WTC11 (cell line): ENCODE data around the gene CORO2B. TPM values are rescaled to one million over a fixed set of nuclear protein-coding genes. Genes with fewer than 3 reads are reported as not detected.

Experiments used
- ATAC-seq: fragments of 200-7000 bp; cut with Tn5 transposase; 2 replicates; pipeline ENCODE4 v1.10.0; 2021; ENCODE audit warnings: mild to moderate bottlenecking, moderate library complexity
- CTCF ChIA-PET: fragments of 300-600 bp; sonication (Branson Sonifier 250); formaldehyde crosslinking; loops from one replicate; lab custom pipeline; 2021; ENCODE audit warnings: antibody characterized with exemption; lab: Charles Lee
- POLR2A ChIA-PET: fragments of 350-600 bp; sonication (Branson Sonifier 250); formaldehyde crosslinking; loops from one replicate; lab custom pipeline; 2021; ENCODE audit warnings: antibody characterized with exemption; lab: Charles Lee
- DNase-seq: peaks from one replicate; pipeline ENCODE4 v3.0.0; 2021; ENCODE audit warnings: low spot score
- H3K27ac Mint-ChIP-seq: 2 replicates; pipeline ENCODE4 v1.8.0; 2021; ENCODE audit warnings: mixed read lengths
- H3K27me3 Mint-ChIP-seq: 2 replicates; pipeline ENCODE4 v1.8.0; 2021; ENCODE audit warnings: low read depth, mild to moderate bottlenecking, moderate library complexity, mixed read lengths
- H3K36me3 Mint-ChIP-seq: 2 replicates; pipeline ENCODE4 v1.8.0; 2021; ENCODE audit warnings: mixed read lengths
- H3K4me1 Mint-ChIP-seq: 2 replicates; pipeline ENCODE4 v1.8.0; 2022; ENCODE audit warnings: mixed read lengths
- H3K4me3 Mint-ChIP-seq: 2 replicates; pipeline ENCODE4 v1.8.0; 2021; ENCODE audit warnings: mild to moderate bottlenecking, moderate library complexity, mixed read lengths
- H3K9me3 Mint-ChIP-seq: 2 replicates; pipeline ENCODE4 v1.8.0; 2021; ENCODE audit warnings: mixed read lengths
- EMX1 ChIP-seq: fragments of 250-450 bp; sonication (Bioruptor Pico); IDR thresholded peaks from 2 replicates; pipeline ENCODE4 v1.8.0; 2021; ENCODE audit warnings: mild to moderate bottlenecking
- ETV6 ChIP-seq: sonication (generic); formaldehyde crosslinking; IDR thresholded peaks from 2 replicates; pipeline ENCODE4 v1.8.1; 2022; ENCODE audit warnings: mild to moderate bottlenecking, missing genetic modification reagents
- GABPB1 ChIP-seq: sonication (generic); formaldehyde crosslinking; IDR thresholded peaks from 2 replicates; pipeline ENCODE4 v1.8.1; 2023; ENCODE audit warnings: mild to moderate bottlenecking, missing genetic modification reagents
- GTF2I ChIP-seq: fragments of 250-450 bp; sonication (Bioruptor Pico); conservative IDR thresholded peaks from 2 replicates; pipeline ENCODE4 v1.4.0; 2021; ENCODE audit warnings: mild to moderate bottlenecking
- HMGA2 ChIP-seq: fragments of 250-450 bp; sonication (Bioruptor Pico); IDR thresholded peaks from 2 replicates; pipeline ENCODE4 v1.4.0; 2021; ENCODE audit warnings: mild to moderate bottlenecking, moderate library complexity
- JAZF1 ChIP-seq: fragments of 250-450 bp; sonication (Bioruptor Pico); IDR thresholded peaks from 2 replicates; pipeline ENCODE4 v1.9.0; 2021; ENCODE audit warnings: moderate library complexity, mild to moderate bottlenecking, inconsistent platforms
- KAT7 ChIP-seq: sonication (generic); formaldehyde crosslinking; IDR thresholded peaks from 2 replicates; pipeline ENCODE4 v1.8.1; 2023; ENCODE audit warnings: missing genetic modification reagents, mild to moderate bottlenecking, borderline replicate concordance
- NFYB ChIP-seq: sonication (generic); formaldehyde crosslinking; conservative IDR thresholded peaks from 2 replicates; pipeline ENCODE4 v1.8.0; 2022; ENCODE audit warnings: low read depth, missing genetic modification reagents
- NR2C2 ChIP-seq: sonication (generic); formaldehyde crosslinking; IDR thresholded peaks from 2 replicates; pipeline ENCODE4 v1.8.0; 2022; ENCODE audit warnings: mild to moderate bottlenecking, missing genetic modification reagents
- NR3C1 ChIP-seq: sonication (generic); formaldehyde crosslinking; conservative IDR thresholded peaks from 2 replicates; pipeline ENCODE4 v1.8.1; 2023; ENCODE audit warnings: low read depth, mild to moderate bottlenecking, missing genetic modification reagents
- OVOL2 ChIP-seq: fragments of 250-450 bp; sonication (Bioruptor Pico); IDR thresholded peaks from 2 replicates; pipeline ENCODE4 v1.9.0; 2021; ENCODE audit warnings: mild to moderate bottlenecking, borderline replicate concordance
- ZBTB21 ChIP-seq: sonication (generic); formaldehyde crosslinking; IDR thresholded peaks from 2 replicates; pipeline ENCODE4 v1.8.1; 2023; ENCODE audit warnings: mild to moderate bottlenecking, missing genetic modification reagents, borderline replicate concordance
- total RNA-seq: library from RNA; stranded (reverse); gene quantifications from 3 replicates; pipeline ENCODE4 v1.2.3, GENCODE V29; 2021
- TF ChIP-seq, protein P1 (sequence below): fragments of 250-450 bp; sonication (Bioruptor Pico); IDR thresholded peaks from 2 replicates; pipeline ENCODE4 v1.8.0; 2021; ENCODE audit warnings: mild to moderate bottlenecking
- TF ChIP-seq, protein P2 (sequence below): sonication (generic); formaldehyde crosslinking; conservative IDR thresholded peaks from 2 replicates; pipeline ENCODE4 v1.8.1; 2023; ENCODE audit warnings: mild to moderate bottlenecking, low read depth, missing genetic modification reagents, moderate library complexity
- TF ChIP-seq, protein P3 (sequence below): sonication (generic); formaldehyde crosslinking; IDR thresholded peaks from 2 replicates; pipeline ENCODE4 v1.8.0; 2023; ENCODE audit warnings: missing genetic modification reagents
- TF ChIP-seq, protein P4 (sequence below): sonication (generic); formaldehyde crosslinking; IDR thresholded peaks from 2 replicates; pipeline ENCODE4 v1.8.1; 2022; ENCODE audit warnings: mild to moderate bottlenecking, moderate library complexity, missing genetic modification reagents
- TF ChIP-seq, protein P5 (sequence below): sonication (generic); formaldehyde crosslinking; IDR thresholded peaks from 2 replicates; pipeline ENCODE4 v1.8.0; 2022; ENCODE audit warnings: mild to moderate bottlenecking, missing genetic modification reagents
- TF ChIP-seq, protein P6 (sequence below): sonication (generic); formaldehyde crosslinking; IDR thresholded peaks from 2 replicates; pipeline ENCODE4 v1.8.1; 2023; ENCODE audit warnings: mild to moderate bottlenecking, moderate library complexity, missing genetic modification reagents
- TF ChIP-seq, protein P7 (sequence below): sonication (generic); formaldehyde crosslinking; IDR thresholded peaks from 2 replicates; pipeline ENCODE4 v1.8.1; 2022; ENCODE audit warnings: low read depth, mild to moderate bottlenecking, moderate library complexity, missing genetic modification reagents, borderline replicate concordance
- TF ChIP-seq, protein P8 (sequence below): sonication (generic); formaldehyde crosslinking; IDR thresholded peaks from 2 replicates; pipeline ENCODE4 v1.8.0; 2022; ENCODE audit warnings: mild to moderate bottlenecking, missing genetic modification reagents

Gene CORO2B
- total RNA-seq, 1 experiment from 2014 or later, result 4.9 TPM

DNA sequence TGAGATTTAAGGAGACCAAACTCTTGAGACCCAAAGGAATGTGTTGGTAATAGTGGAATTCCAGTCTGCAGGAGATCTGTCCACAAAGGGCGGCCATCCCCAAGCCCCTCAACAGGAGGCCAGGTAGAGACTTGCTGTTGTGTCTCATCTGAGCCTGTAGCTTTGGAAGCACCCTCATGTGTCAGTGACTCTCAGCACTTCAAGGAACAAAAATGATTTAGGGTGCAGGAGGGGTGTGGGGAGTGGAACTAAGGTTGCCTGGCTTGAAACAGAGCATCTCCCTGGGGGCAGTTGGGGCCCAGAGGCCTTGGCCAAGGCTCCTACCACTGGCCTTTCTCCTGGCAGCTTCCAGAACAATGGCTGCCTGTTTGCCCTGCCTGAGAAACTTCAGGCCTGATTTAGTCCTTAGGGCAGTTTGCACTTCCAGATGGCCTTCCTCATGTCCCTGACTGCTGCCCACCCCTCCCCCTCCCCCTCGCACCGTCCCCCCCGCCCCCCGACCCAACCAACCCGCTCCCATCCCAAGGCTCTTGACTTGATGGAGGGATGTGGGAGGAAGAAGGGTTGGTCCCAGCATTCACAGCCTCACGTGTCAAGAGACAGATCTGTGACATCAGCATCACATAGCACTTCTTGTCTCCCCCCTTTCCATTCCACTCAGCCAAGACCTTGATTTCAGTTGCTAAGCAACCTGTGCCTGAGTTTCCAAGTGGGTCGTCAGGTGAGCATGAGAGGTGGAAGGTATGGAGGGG lies 77.1 kb downstream of the CORO2B start (continued):
- TF ChIP-seq, protein P1, sequence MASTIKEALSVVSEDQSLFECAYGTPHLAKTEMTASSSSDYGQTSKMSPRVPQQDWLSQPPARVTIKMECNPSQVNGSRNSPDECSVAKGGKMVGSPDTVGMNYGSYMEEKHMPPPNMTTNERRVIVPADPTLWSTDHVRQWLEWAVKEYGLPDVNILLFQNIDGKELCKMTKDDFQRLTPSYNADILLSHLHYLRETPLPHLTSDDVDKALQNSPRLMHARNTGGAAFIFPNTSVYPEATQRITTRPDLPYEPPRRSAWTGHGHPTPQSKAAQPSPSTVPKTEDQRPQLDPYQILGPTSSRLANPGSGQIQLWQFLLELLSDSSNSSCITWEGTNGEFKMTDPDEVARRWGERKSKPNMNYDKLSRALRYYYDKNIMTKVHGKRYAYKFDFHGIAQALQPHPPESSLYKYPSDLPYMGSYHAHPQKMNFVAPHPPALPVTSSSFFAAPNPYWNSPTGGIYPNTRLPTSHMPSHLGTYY (CRISPR knock-in tag), result no peak

DNA sequence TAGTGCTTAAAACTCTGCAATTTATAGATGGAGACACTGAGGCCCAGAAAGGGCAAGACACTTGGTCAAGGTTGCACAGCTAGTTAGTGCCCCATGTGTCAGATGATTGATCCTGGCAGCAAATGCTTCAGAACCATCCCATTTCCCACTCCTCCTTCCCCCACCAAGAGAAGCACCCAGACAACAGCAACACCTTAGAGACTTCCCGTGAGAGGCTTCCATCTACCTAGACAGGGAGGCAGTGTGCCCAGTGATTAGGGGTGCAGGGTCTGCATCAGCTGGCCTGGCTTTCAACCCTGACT lies 77.6 kb downstream of the CORO2B start:
- Mint-ChIP-seq H3K9me3 (no peaks in the 10 kb centered on the region), H3K4me3 (no peak overlapping the region), H3K27ac (no peak overlapping the region), H3K27me3 (no peaks in the 10 kb centered on the region), H3K36me3 (no peaks in the 10 kb centered on the region)
- ChIA-PET POLR2A (no interaction called here), CTCF (interaction anchor here (7.0 kb wide), 1 partner anchor 17 kb away, joined by 120 read pairs; no protein-coding TSS in a partner anchor)
- DNase-seq, result no peak
- ATAC-seq, result no peak
- TF ChIP-seq, protein P2, sequence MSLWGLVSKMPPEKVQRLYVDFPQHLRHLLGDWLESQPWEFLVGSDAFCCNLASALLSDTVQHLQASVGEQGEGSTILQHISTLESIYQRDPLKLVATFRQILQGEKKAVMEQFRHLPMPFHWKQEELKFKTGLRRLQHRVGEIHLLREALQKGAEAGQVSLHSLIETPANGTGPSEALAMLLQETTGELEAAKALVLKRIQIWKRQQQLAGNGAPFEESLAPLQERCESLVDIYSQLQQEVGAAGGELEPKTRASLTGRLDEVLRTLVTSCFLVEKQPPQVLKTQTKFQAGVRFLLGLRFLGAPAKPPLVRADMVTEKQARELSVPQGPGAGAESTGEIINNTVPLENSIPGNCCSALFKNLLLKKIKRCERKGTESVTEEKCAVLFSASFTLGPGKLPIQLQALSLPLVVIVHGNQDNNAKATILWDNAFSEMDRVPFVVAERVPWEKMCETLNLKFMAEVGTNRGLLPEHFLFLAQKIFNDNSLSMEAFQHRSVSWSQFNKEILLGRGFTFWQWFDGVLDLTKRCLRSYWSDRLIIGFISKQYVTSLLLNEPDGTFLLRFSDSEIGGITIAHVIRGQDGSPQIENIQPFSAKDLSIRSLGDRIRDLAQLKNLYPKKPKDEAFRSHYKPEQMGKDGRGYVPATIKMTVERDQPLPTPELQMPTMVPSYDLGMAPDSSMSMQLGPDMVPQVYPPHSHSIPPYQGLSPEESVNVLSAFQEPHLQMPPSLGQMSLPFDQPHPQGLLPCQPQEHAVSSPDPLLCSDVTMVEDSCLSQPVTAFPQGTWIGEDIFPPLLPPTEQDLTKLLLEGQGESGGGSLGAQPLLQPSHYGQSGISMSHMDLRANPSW (CRISPR knock-in tag), result no peak
- TF ChIP-seq, protein P3, sequence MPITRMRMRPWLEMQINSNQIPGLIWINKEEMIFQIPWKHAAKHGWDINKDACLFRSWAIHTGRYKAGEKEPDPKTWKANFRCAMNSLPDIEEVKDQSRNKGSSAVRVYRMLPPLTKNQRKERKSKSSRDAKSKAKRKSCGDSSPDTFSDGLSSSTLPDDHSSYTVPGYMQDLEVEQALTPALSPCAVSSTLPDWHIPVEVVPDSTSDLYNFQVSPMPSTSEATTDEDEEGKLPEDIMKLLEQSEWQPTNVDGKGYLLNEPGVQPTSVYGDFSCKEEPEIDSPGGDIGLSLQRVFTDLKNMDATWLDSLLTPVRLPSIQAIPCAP, result no peak
- no peak for TF ChIP-seq NFYB (CRISPR knock-in tag)
- TF ChIP-seq GABPB1, result no peak
- TF ChIP-seq ETV6 (CRISPR knock-in tag), result no peak
- TF ChIP-seq, protein P4, sequence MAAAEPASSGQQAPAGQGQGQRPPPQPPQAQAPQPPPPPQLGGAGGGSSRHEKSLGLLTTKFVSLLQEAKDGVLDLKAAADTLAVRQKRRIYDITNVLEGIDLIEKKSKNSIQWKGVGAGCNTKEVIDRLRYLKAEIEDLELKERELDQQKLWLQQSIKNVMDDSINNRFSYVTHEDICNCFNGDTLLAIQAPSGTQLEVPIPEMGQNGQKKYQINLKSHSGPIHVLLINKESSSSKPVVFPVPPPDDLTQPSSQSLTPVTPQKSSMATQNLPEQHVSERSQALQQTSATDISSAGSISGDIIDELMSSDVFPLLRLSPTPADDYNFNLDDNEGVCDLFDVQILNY (CRISPR knock-in tag), result no peak
- TF ChIP-seq, protein P5, sequence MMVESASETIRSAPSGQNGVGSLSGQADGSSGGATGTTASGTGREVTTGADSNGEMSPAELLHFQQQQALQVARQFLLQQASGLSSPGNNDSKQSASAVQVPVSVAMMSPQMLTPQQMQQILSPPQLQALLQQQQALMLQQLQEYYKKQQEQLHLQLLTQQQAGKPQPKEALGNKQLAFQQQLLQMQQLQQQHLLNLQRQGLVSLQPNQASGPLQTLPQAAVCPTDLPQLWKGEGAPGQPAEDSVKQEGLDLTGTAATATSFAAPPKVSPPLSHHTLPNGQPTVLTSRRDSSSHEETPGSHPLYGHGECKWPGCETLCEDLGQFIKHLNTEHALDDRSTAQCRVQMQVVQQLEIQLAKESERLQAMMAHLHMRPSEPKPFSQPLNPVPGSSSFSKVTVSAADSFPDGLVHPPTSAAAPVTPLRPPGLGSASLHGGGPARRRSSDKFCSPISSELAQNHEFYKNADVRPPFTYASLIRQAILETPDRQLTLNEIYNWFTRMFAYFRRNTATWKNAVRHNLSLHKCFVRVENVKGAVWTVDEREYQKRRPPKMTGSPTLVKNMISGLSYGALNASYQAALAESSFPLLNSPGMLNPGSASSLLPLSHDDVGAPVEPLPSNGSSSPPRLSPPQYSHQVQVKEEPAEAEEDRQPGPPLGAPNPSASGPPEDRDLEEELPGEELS (CRISPR knock-in tag), result no peak
- no peak for TF ChIP-seq KAT7 (CRISPR knock-in tag)
- TF ChIP-seq NR2C2 (CRISPR knock-in tag), result no peak
- no peak for TF ChIP-seq EMX1
- no peak for TF ChIP-seq GTF2I (CRISPR knock-in tag)
- TF ChIP-seq ZBTB21 (CRISPR knock-in tag), result no peak
- TF ChIP-seq JAZF1 (CRISPR knock-in tag), result no peak
- TF ChIP-seq, all 79 proteins: peak for 0
- H3K4me1 Mint-ChIP-seq, result peaks cover 44% of the 10 kb centered on the region

DNA sequence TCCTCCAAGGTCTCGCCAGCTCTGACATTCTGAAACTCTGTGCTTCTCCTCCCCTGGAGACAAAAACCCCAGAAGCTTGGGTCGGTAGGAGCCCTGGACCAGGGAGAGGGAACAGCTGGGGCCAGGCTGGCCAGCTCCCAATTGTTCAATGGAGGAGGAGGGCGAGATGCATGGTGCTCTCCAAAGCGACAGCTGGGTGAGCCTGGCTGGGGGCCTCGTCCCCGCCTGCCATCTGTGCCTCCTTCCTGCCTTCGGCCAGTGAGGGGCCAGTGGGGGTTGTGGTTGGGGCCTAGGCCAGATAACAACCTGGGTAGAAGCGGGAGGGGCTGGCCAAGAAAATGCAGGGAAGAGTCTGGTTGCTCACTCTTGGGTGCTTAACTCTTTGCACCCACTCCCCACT lies 79.4 kb downstream of the CORO2B start:
- peaks cover under 1% of the 10 kb centered on the region for H3K9me3 Mint-ChIP-seq
- peaks cover 29% of the 10 kb centered on the region for H3K4me1 Mint-ChIP-seq
- no peak overlapping the region for H3K4me3 Mint-ChIP-seq
- H3K36me3 Mint-ChIP-seq, result peaks cover 1% of the 10 kb centered on the region
- CTCF ChIA-PET, result interaction anchor here (0.6 to 2.6 kb wide), 16 partner anchors 8 to 218 kb away, joined by 3 to 43 read pairs (median 5); no protein-coding TSS in a partner anchor
- no peak for ATAC-seq
- TF ChIP-seq OVOL2 (no peak), HMGA2 (CRISPR knock-in tag) (no peak), ETV6 (CRISPR knock-in tag) (no peak), NR3C1 (no peak)
- TF ChIP-seq, protein P4 (CRISPR knock-in tag), result no peak
- TF ChIP-seq, protein P6, sequence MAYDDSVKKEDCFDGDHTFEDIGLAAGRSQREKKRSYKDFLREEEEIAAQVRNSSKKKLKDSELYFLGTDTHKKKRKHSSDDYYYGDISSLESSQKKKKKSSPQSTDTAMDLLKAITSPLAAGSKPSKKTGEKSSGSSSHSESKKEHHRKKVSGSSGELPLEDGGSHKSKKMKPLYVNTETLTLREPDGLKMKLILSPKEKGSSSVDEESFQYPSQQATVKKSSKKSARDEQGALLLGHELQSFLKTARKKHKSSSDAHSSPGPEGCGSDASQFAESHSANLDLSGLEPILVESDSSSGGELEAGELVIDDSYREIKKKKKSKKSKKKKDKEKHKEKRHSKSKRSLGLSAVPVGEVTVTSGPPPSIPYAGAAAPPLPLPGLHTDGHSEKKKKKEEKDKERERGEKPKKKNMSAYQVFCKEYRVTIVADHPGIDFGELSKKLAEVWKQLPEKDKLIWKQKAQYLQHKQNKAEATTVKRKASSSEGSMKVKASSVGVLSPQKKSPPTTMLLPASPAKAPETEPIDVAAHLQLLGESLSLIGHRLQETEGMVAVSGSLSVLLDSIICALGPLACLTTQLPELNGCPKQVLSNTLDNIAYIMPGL (CRISPR knock-in tag), result no peak
- TF ChIP-seq, protein P7, sequence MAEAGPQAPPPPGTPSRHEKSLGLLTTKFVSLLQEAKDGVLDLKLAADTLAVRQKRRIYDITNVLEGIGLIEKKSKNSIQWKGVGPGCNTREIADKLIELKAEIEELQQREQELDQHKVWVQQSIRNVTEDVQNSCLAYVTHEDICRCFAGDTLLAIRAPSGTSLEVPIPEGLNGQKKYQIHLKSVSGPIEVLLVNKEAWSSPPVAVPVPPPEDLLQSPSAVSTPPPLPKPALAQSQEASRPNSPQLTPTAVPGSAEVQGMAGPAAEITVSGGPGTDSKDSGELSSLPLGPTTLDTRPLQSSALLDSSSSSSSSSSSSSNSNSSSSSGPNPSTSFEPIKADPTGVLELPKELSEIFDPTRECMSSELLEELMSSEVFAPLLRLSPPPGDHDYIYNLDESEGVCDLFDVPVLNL (CRISPR knock-in tag), result no peak
- TF ChIP-seq, protein P8, sequence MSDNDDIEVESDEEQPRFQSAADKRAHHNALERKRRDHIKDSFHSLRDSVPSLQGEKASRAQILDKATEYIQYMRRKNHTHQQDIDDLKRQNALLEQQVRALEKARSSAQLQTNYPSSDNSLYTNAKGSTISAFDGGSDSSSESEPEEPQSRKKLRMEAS (CRISPR knock-in tag), result no peak
- TF ChIP-seq, all 79 proteins: peak for 0
- H3K27ac Mint-ChIP-seq, result no peak overlapping the region
- POLR2A ChIA-PET, result no interaction called here
- DNase-seq, result no peak
- H3K27me3 Mint-ChIP-seq, result no peaks in the 10 kb centered on the region
